Activated naive CD4-positive, alpha-beta T cell treated with anti-CD3 and anti-CD28 coated beads, Interleukin-2, amount 50 U/mL, for 72 hours (primary cell): ENCODE measurements around the gene PMM1. TPM values are rescaled to one million over a fixed set of nuclear protein-coding genes. Genes with fewer than 3 reads are reported as not detected.

Source experiments
- ATAC-seq, 2 donors: fragments of 150-1000 bp; cut with Tn5 transposase; 2 replicates each; pipeline ENCODE4 v1.10.0; 2021; ENCODE audit warnings: mild to moderate bottlenecking in 2 of 2, moderate library complexity in 2 of 2
- DNase-seq, 2 donors: peaks; one replicate each; pipeline ENCODE4 v3.0.0; 2021 to 2022; ENCODE audit warnings: low spot score in 2 of 2
- H3K27ac Mint-ChIP-seq, 2 donors: one replicate each; pipeline ENCODE4 v1.8.0; 2022; ENCODE audit warnings: mild to moderate bottlenecking in 2 of 2, mixed read lengths in 2 of 2
- H3K36me3 Mint-ChIP-seq, 2 donors: one replicate each; pipeline ENCODE4 v1.8.0; 2022; ENCODE audit warnings: mixed read lengths in 2 of 2
- H3K9me3 Mint-ChIP-seq, 2 donors: one replicate each; pipeline ENCODE4 v1.8.0; 2022; ENCODE audit warnings: mixed read lengths in 2 of 2
- total RNA-seq, 2 donors: library from RNA; stranded (reverse); gene quantifications; one replicate each; pipeline ENCODE4 v1.2.3, GENCODE V29; 2022

PMM1 gene
- total RNA-seq, 2 donors from 2014 or later = 43.4 to 49.9 TPM

DNA sequence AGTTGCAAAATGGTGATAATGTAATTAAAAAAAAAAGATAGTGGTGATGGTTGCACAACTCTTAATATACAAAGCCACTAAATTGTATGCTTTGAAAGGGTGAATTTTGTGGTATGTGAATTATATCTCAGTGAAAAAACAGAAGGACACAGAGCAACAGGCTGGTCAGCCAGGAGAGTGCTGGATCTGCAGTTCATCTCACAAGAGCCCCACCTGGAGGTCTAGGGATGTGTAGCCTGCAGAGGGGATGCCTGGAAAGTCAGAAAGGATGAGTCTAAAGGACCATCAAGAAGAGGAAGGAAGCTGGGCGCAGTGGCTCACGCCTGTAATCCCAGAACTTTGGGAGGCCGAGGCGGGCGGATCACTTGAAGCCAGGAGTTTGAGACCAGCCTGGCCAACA, 54.4 kb downstream of the PMM1 start:
- Mint-ChIP-seq H3K27ac (peak overlapping the region in 1 of 2 donors; percentile 90), H3K9me3 (no peaks in the 10 kb centered on the region), H3K36me3 (peaks cover 0 to 4% of the 10 kb centered on the region in 2 donors)
- ATAC-seq (no peak), DNase-seq (no peak)

DNA sequence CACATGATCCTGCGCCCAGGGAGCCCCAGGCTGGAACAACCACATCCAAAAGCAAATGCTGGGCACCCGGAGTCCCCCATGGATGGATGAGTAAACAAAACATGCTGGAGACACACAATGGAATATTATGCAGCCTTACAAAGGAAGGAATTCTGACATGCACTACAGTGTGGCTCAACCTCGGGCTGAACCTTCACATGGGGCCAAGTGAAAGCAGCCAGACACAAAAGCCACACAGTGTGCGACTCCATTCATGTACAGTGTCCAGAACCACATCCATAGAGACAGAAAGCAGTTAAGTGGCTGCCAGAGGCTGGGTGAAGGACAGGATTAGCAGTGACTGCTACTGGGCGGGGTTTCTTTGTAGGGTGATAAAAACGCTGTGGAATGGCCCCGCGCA, 55.4 kb downstream of the PMM1 start:
- peaks cover 0 to 4% of the 10 kb centered on the region in 2 donors for H3K36me3 Mint-ChIP-seq
- DNase-seq (no peak), ATAC-seq (no peak)
- H3K27ac Mint-ChIP-seq = peak overlapping the region in 1 of 2 donors; percentile 29
- H3K9me3 Mint-ChIP-seq = no peaks in the 10 kb centered on the region

DNA sequence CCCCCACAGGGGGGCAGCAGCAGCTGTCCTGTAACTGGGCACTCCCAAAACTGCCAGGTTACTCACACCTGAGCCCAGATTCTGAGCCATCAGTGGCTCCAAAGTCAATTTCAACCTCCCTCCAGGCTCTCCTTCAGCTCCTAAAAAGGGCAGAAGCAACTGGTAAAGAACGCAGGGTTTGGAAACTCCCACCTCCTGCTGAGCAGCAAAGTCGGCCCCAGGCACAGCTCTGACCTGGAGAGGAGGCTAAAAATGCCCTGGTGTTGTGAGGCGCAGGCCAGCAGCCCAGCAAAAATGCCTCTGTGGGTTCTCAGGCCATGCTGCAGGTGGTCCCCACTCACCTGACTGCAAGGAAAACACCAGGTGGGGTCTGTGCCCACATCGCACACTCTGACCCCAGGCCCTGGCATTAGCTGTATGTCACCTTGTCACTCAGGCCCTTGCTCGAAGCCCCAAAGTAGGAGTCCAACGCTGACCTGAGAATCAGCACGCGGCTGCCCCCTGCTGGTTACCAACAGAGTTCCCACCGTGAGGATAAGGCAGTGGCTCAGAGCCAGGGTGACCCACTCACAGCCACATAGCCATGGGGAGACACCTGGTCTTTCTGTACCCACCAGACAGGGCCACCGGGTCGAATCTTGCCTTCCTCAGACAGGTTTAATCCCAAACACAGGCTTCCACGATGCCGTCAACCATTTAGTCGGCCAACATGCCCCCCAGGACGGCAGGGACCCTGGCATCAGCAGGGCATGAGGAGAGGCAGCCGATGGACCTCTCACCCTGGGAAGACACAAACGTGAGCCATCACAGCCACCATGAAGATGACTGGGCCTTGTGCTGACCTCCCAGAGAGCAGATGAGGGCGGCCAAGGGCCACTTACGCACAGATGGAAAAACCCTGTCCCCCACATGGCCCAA, 56.5 kb downstream of the PMM1 start:
- peak in 1 of 2 donors; percentile 78 for DNase-seq
- Mint-ChIP-seq H3K27ac (peak overlapping the region; percentile 40 to 87), H3K9me3 (no peaks in the 10 kb centered on the region), H3K36me3 (peaks cover 4 to 7% of the 10 kb centered on the region in 2 donors)
- ATAC-seq = peak; percentile 77 to 85

DNA sequence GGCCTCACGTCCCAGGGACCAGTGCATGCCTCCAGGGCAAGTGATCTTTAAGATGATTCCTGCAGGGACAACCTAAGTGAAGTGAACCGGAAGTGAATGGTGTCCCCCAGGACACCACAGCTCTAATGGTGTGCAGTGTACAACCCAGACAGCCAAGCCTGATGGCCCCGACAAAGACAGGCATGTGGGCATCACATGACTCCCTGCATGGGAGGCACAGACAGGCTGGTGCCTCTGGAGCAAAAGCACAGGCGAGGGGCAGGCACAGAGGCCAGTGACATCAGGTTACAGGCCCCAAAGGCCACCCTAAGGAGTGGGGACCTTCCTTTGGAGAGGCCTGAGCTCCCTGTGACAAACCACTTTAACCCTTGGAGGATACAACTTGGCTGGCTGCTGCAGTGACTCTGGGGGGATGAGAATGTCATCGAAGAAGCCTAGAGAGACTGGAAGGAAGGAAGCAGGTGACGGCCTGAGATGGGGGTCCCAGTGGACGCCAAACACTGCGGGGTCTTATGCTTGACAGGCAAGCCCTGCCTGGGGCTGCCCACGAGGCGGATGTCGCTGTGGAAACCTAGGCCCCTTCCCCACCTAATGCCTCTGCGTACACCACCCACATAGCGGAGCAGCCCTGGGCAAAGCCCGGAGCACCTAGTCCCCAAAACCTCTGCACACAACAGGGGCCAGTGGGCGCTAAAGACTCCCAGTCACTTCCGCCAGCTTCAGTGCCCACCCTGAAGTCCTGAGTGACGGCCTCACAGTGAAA, 57.7 kb downstream of the PMM1 start:
- no peaks in the 10 kb centered on the region for H3K9me3 Mint-ChIP-seq

DNA sequence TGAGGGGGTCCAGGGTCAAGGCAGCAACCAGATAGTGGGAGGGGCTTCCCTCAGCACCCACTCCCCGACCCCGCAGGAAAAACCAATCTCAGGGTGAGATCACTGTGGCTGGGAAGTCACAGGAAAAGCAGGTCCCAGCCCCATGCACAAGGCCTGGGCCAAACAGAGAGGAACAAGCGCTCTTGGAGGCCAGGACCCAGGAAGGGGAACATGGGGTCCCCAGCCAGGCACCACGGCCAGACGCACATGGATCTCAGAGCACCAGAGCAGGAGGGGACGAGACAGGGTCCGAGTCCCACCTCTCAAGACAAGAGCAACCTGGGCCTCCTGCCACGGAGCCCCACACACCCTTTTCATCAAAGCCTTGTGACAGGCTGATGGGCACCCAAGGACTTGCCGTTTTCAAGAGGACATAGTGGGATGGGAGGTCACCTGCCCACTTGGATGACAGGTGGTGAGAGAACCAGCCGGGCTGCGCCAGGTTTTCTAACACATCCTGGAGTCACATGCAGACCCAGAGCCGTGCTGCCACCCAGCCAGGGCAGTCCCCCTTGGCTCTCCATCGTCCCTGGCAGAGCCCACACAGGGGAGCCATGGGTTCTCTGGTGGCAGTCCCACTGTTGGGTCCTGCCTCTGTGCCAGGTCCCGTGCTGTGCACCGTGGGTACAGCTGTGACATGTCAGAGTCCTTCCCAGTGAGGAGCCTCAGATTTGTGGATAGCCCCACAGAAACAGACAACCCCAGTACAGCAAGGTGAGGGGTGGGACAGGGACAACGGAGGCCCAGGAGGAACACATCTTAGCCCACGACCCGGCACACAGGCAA, 58.5 kb downstream of the PMM1 start:
- H3K36me3 Mint-ChIP-seq = peaks cover 4 to 7% of the 10 kb centered on the region in 2 donors
- ATAC-seq = no peak
- H3K27ac Mint-ChIP-seq = peak overlapping the region; percentile 31 to 72

More for the DNA sequence above, 57.7 kb downstream of the PMM1 start:
- DNase-seq (no peak), ATAC-seq (no peak)
- Mint-ChIP-seq H3K36me3 (peaks cover 4 to 7% of the 10 kb centered on the region in 2 donors), H3K27ac (peak overlapping the region in 1 of 2 donors; percentile 50)

DNA sequence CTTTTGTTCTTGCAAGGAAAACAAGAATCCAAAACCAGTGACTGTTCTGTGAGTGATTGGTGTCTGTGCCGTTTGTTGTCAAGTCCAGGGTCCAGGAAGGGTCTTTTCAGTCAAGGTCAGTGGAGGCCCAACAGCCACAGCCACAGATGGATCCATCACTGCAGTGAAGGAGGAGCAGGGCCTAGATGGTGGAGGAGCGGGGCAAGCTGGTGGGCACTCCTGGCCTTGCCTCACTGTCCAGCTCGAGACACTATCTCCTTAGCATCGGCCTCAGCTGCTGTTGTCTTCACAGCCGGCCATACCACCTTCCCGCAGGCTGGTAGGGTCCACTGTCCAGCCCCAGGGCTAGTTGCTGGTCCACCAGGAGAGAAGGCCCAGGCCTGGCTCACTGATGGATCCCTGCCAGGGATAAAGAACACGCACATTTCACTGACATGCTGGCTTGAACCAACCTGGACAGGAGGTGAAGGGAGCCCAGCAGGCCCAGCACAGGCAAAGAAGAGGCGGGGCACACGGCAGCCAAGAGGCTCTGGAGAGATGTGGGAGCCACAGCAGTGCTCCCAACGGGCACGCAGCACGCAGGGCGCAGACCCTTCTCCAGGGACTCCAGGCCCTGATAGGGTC, 60.6 kb downstream of the PMM1 start:
- DNase-seq = no peak
- peak overlapping the region in 1 of 2 donors; percentile 66 for H3K27ac Mint-ChIP-seq
- no peak for ATAC-seq
- no peaks in the 10 kb centered on the region for H3K9me3 Mint-ChIP-seq
- H3K36me3 Mint-ChIP-seq = peaks cover 0 to 7% of the 10 kb centered on the region in 2 donors

More for the DNA sequence above, 58.5 kb downstream of the PMM1 start:
- H3K9me3 Mint-ChIP-seq = no peaks in the 10 kb centered on the region
- no peak for DNase-seq

DNA sequence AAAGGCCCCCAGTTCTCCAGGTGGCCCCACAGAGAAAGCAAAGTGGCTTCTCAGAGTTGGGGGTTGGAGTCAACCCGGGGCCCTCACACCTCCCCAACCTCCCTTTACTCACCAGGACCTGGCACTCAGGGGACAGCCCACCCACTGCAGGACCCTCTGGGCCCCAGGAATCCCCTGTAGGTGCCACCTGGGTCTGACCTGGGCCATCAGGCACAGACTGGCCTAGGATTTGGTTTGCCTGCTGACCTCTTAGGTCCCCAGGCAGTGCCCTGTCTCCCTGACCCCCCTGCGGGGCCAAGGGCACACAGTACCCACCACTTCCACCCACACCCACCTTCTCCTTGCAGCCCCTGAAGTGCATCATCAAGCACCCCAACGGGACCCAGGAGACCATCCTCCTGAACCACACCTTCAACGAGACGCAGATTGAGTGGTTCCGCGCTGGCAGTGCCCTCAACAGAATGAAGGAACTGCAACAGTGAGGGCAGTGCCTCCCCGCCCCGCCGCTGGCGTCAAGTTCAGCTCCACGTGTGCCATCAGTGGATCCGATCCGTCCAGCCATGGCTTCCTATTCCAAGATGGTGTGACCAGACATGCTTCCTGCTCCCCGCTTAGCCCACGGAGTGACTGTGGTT, 61.4 kb downstream of the PMM1 start:
- Mint-ChIP-seq H3K36me3 (peaks cover 0 to 7% of the 10 kb centered on the region in 2 donors), H3K27ac (peak overlapping the region; percentile 0 to 66), H3K9me3 (no peaks in the 10 kb centered on the region)
- no peak for DNase-seq
- no peak for ATAC-seq

Other genes with a start within 250 kb of the PMM1 start
- gene TEF, start 207.9 kb downstream of the PMM1 start, total RNA-seq = 10 to 100 TPM in 1 of 2 donors, 1 to 10 TPM in 1; 1.9 to 15.8 TPM
- gene TOB2, start 143.0 kb downstream of the PMM1 start, total RNA-seq = 10 to 100 TPM; 28.1 to 29.9 TPM
- 10 to 100 TPM; 61.3 to 76.5 TPM for gene PHF5A, start 121.1 kb downstream of the PMM1 start, total RNA-seq
- gene ACO2, start 120.7 kb downstream of the PMM1 start, total RNA-seq = 100 to 1,000 TPM in 1 of 2 donors, 10 to 100 TPM in 1; 100.0 to 112 TPM
- gene POLR3H, start 45.4 kb downstream of the PMM1 start, total RNA-seq = 10 to 100 TPM; 11.2 to 32.7 TPM
- not detected for gene CSDC2, start 28.8 kb downstream of the PMM1 start, total RNA-seq
- gene DESI1, start 31.2 kb upstream of the PMM1 start, total RNA-seq = 10 to 100 TPM; 18.3 to 44.8 TPM
- gene XRCC6, start 31.5 kb upstream of the PMM1 start, total RNA-seq = 100 to 1,000 TPM; 283 to 423 TPM
- gene SNU13, start 99.0 kb upstream of the PMM1 start, total RNA-seq = 100 to 1,000 TPM; 193 to 235 TPM
- gene MEI1, start 109.7 kb upstream of the PMM1 start, total RNA-seq = 10 to 100 TPM; 28.3 to 36.9 TPM
- gene CCDC134, start 210.8 kb upstream of the PMM1 start, total RNA-seq = 10 to 100 TPM; 16.7 to 31.7 TPM
- 100 to 1,000 TPM; 162 to 163 TPM for gene SREBF2, start 243.3 kb upstream of the PMM1 start, total RNA-seq